ENCODE results near the gene AHCY. TPM values are rescaled to one million over a fixed set of nuclear protein-coding genes. Genes with fewer than 3 reads are reported as not detected.

The AHCY gene
- total RNA-seq, 2 experiments from 2014 or later = 16.7 to 16.9 TPM

DNA sequence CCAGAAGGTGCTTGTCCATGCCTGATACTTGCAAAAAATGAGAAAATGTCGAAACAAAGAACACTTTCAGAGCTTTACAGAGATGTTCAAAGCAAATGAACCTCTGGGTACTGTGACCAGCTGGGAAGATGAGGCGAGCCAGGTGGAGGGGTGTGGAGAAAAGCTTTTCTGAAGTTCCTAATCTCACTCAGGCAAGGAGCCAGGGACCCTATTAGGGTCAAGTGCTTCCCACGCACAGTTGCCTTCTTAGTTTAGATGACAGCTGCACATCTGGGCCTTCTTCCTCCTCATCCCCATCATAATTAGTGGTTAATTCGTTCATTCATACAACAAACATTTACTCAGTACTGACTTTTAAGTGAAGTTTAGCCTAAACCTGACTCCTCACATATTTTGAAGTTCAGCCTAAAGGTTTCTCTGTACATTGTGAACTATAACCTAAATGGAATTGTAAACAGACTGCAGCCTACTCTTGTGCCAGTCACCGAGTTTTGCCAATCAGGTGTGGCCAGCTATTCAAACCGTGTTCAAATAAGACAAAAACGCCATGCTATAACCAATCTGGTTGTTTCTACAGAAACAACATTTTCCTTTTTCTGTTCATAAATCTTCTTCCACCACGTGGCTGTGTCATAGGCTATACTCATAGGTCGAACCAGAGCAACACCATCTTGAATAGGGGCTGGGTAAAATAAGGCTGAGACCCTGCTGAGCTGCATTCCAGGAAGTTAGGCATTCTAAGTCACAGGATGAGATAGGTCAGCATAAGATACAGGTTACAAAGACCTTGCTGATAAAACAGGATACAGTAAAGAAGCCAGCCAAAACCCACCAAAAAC, 19.3 kb upstream of the AHCY start:
- Mint-ChIP-seq H3K27ac (no peak overlapping the region), H3K4me3 (no peak overlapping the region)

DNA sequence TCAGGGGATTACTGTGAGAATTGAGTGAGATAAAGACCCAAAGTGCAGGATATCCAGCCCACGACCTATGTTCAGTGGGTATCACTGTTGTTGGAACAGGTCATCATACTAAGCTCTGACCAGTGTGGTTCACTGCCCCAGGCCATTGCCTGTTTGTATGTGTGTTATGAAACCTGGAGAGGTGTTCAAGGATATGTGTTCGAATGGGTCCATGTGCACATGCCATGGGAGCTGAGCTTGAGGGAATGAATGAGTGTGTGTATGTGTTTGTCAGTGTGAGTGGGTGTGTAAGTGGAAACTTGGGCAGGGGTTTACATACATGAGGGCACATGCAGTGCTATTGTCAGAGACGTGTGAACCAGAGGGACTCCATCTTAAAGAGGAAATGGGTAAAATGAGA, 17.7 kb upstream of the AHCY start:
- POLR2A ChIA-PET = no interaction called here
- CTCF ChIA-PET = no interaction called here
- no peak for DNase-seq
- H3K36me3 ChIP-seq (ENCODE audit: insufficient read depth, low read length) = no peaks in the 10 kb centered on the region
- no peaks in the 10 kb centered on the region for H3K27me3 ChIP-seq (ENCODE audit: control insufficient read depth in 1 of 2, insufficient read depth in 2 of 2, low read length in 2 of 2)
- no peak overlapping the region for H3K4me3 Mint-ChIP-seq
- TF ChIP-seq, protein P1, sequence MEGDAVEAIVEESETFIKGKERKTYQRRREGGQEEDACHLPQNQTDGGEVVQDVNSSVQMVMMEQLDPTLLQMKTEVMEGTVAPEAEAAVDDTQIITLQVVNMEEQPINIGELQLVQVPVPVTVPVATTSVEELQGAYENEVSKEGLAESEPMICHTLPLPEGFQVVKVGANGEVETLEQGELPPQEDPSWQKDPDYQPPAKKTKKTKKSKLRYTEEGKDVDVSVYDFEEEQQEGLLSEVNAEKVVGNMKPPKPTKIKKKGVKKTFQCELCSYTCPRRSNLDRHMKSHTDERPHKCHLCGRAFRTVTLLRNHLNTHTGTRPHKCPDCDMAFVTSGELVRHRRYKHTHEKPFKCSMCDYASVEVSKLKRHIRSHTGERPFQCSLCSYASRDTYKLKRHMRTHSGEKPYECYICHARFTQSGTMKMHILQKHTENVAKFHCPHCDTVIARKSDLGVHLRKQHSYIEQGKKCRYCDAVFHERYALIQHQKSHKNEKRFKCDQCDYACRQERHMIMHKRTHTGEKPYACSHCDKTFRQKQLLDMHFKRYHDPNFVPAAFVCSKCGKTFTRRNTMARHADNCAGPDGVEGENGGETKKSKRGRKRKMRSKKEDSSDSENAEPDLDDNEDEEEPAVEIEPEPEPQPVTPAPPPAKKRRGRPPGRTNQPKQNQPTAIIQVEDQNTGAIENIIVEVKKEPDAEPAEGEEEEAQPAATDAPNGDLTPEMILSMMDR (IDR thresholded peaks at IDR 0.05) = no peak
- no peaks in the 10 kb centered on the region for H3K36me3 Mint-ChIP-seq (ENCODE audit: low read depth)
- no peak overlapping the region for H3K27ac Mint-ChIP-seq
- H3K9me3 ChIP-seq (ENCODE audit: control insufficient read depth in 1 of 2, insufficient read depth in 1 of 2, low read length in 2 of 2) = no peaks in the 10 kb centered on the region
- peaks cover 15% of the 10 kb centered on the region for H3K27me3 Mint-ChIP-seq
- no peaks in the 10 kb centered on the region for H3K9me3 Mint-ChIP-seq
- no peak overlapping the region for H3K27ac ChIP-seq (ENCODE audit: low read depth in 1 of 2, low read length in 2 of 2)
- H3K4me1 ChIP-seq (ENCODE audit: insufficient read depth, low read length) = no peaks in the 10 kb centered on the region
- H3K4me3 ChIP-seq (ENCODE audit: low read length) = no peak overlapping the region
- H3K4me1 Mint-ChIP-seq (ENCODE audit: low read depth) = no peaks in the 10 kb centered on the region
- ATAC-seq (ENCODE audit: poor library complexity) = no peak
- intact Hi-C loops (cut with DNase I, micrococcal nuclease) = no loop called here

More for the DNA sequence above, 19.3 kb upstream of the AHCY start:
- Mint-ChIP-seq H3K9me3 (no peaks in the 10 kb centered on the region), H3K4me1 (ENCODE audit: low read depth) (no peaks in the 10 kb centered on the region), H3K36me3 (ENCODE audit: low read depth) (no peaks in the 10 kb centered on the region), H3K27me3 (peaks cover 15% of the 10 kb centered on the region)
- H3K4me3 ChIP-seq (ENCODE audit: low read length) = no peak overlapping the region
- no peak overlapping the region for H3K27ac ChIP-seq (ENCODE audit: low read depth in 1 of 2, low read length in 2 of 2)
- H3K9me3 ChIP-seq (ENCODE audit: control insufficient read depth in 1 of 2, insufficient read depth in 1 of 2, low read length in 2 of 2) = no peaks in the 10 kb centered on the region
- intact Hi-C loops (cut with DNase I, micrococcal nuclease) = no loop called here
- ChIA-PET POLR2A (no interaction called here), CTCF (interaction anchor here (0.8 to 1.6 kb wide), 2 partner anchors 10 to 447 kb away, joined by 3 to 10 read pairs; no protein-coding TSS in a partner anchor)
- TF ChIP-seq, protein P1 (IDR thresholded peaks at IDR 0.05) = no peak
- no peaks in the 10 kb centered on the region for H3K27me3 ChIP-seq (ENCODE audit: control insufficient read depth in 1 of 2, insufficient read depth in 2 of 2, low read length in 2 of 2)
- no peak for ATAC-seq (ENCODE audit: poor library complexity)
- H3K4me1 ChIP-seq (ENCODE audit: insufficient read depth, low read length) = no peaks in the 10 kb centered on the region
- H3K36me3 ChIP-seq (ENCODE audit: insufficient read depth, low read length) = no peaks in the 10 kb centered on the region
- DNase-seq = no peak

DNA sequence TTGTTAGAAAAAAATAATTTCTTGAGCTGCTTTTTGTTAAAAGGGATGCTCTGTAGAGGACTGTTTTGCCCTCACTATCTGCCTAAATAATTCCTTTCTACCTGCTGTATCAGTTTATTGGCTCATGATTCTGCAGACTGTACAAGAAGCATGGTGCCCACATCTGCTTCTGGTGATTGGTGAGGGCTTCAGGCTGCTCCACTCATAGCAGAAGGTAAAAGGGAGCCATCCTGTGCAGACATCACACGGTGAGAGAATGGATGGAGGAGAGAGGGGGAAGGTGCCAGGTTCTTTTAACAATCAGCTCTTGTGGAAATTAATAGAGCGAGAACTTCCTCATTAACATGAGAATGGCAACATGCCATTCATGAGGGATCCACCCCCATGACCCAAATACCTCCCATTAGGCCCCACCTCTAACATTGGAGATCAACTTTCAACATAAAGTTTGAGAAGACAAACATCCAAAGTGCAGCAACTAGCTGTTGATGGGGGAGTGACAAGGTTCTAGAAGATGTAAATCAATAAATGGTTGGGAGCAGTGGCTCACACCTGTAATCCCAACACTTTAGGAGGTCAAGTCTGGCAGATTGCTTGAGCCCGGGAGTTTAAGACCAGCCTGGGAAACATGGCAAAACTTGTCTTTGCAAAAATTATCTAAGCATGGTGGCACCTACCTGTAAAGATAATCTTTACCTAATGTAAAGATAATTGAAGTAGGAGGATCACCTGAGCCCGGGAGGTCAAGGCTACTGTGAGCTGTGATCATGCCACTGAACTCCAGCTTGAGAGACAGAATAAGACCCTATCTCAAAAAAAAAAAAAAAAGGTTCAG, 15.7 kb upstream of the AHCY start:
- H3K4me3 Mint-ChIP-seq = no peak overlapping the region

More for the DNA sequence above, 15.7 kb upstream of the AHCY start:
- ChIA-PET CTCF (no interaction called here), POLR2A (no interaction called here)
- Histone ChIP-seq H3K9me3 (ENCODE audit: control insufficient read depth in 1 of 2, insufficient read depth in 1 of 2, low read length in 2 of 2) (no peaks in the 10 kb centered on the region), H3K4me3 (ENCODE audit: low read length) (no peak overlapping the region), H3K4me1 (ENCODE audit: insufficient read depth, low read length) (no peaks in the 10 kb centered on the region), H3K36me3 (ENCODE audit: insufficient read depth, low read length) (no peaks in the 10 kb centered on the region), H3K27me3 (ENCODE audit: control insufficient read depth in 1 of 2, insufficient read depth in 2 of 2, low read length in 2 of 2) (no peaks in the 10 kb centered on the region), H3K27ac (ENCODE audit: low read depth in 1 of 2, low read length in 2 of 2) (no peak overlapping the region)
- no peaks in the 10 kb centered on the region for H3K9me3 Mint-ChIP-seq
- ATAC-seq (ENCODE audit: poor library complexity) (no peak), DNase-seq (no peak)
- TF ChIP-seq, protein P1 (IDR thresholded peaks at IDR 0.05) = no peak
- H3K27me3 Mint-ChIP-seq = peaks cover 15% of the 10 kb centered on the region
- no peaks in the 10 kb centered on the region for H3K36me3 Mint-ChIP-seq (ENCODE audit: low read depth)
- intact Hi-C loops (cut with DNase I, micrococcal nuclease) = no loop called here
- H3K27ac Mint-ChIP-seq = no peak overlapping the region
- H3K4me1 Mint-ChIP-seq (ENCODE audit: low read depth) = no peaks in the 10 kb centered on the region

All from CD4-positive, alpha-beta T cell (primary cell).